GM19467 (cell line): ENCODE results near the gene SHC2.

Experiments used
- ATAC-seq: cut with Tn5 transposase; IDR thresholded peaks from one replicate; pipeline ENCODE4 v1.9.1; 2021; ENCODE audit warnings: mild to moderate bottlenecking, moderate library complexity; ENCODE audit not compliant: unreplicated experiment

Gene SHC2

GRCh38 chr19:376111-376470, 84.7 kb downstream of the SHC2 start:
- ATAC-seq = no peak

- no peak for ATAC-seq
These were observed 85.3 kb downstream of the SHC2 start for GRCh38 chr19:375395-376110.

- ATAC-seq = no peak
These were observed 86.0 kb downstream of the SHC2 start for GRCh38 chr19:374886-375235.

- no peak for ATAC-seq
These were observed 86.5 kb downstream of the SHC2 start for GRCh38 chr19:374183-374885.

- no peak for ATAC-seq
These were observed 87.2 kb downstream of the SHC2 start for GRCh38 chr19:373391-374182.

GRCh38 chr19:372306-372890, 88.4 kb downstream of the SHC2 start:
- ATAC-seq = no peak

GRCh38 chr19:371501-372168, 89.2 kb downstream of the SHC2 start:
- no peak for ATAC-seq

GRCh38 chr19:370641-371330, 90.0 kb downstream of the SHC2 start:
- no peak for ATAC-seq

- no peak for ATAC-seq
These were observed 91.0 kb downstream of the SHC2 start for GRCh38 chr19:369876-370275.

GRCh38 chr19:369256-369655, 91.6 kb downstream of the SHC2 start:
- ATAC-seq = no peak

- no peak for ATAC-seq
These were observed 92.2 kb downstream of the SHC2 start for GRCh38 chr19:368630-369024.

GRCh38 chr19:367963-368629, 92.7 kb downstream of the SHC2 start:
- ATAC-seq = no peak

GRCh38 chr19:367561-367960, 93.3 kb downstream of the SHC2 start:
- no peak for ATAC-seq

- no peak for ATAC-seq
These were observed 93.9 kb downstream of the SHC2 start for GRCh38 chr19:366951-367350.
